NT2/D1 (cell line): ENCODE measurements around the gene KIF16B.
"Not testable (repeated sequence)": the region's sequence is repeated elsewhere in the genome, so short reads cannot be mapped to it uniquely, and the experiment has no call there.

ENCODE experiments used
- DNase-seq: peaks from one replicate; pipeline ENCODE4 v3.0.0-alpha.2; 2011; ENCODE audit warnings: low read depth, low spot score
- H3K27me3 ChIP-seq: 2 replicates; pipeline ENCODE4 v1.6.0; 2011; ENCODE audit warnings: mild to moderate bottlenecking; ENCODE audit not compliant: insufficient read length, insufficient read depth
- H3K36me3 ChIP-seq: 2 replicates; pipeline ENCODE4 v1.6.1; 2011; ENCODE audit warnings: mild to moderate bottlenecking, low read length, mixed read lengths; ENCODE audit not compliant: insufficient read depth, insufficient read length
- H3K4me1 ChIP-seq: 2 replicates; pipeline ENCODE4 v1.5.1; 2011; ENCODE audit not compliant: insufficient read depth, insufficient read length
- H3K4me3 ChIP-seq: 2 replicates; pipeline ENCODE4 v1.5.1; 2011; ENCODE audit warnings: low read depth; ENCODE audit not compliant: insufficient read length
- H3K9ac ChIP-seq: 2 replicates; pipeline ENCODE4 v1.6.0; 2011; ENCODE audit warnings: low read depth; ENCODE audit not compliant: insufficient read length
- H3K9me3 ChIP-seq: 2 replicates; pipeline ENCODE4 v1.5.1; 2011; ENCODE audit warnings: mild to moderate bottlenecking, low read length; ENCODE audit not compliant: insufficient read depth
- SUZ12 ChIP-seq: IDR thresholded peaks from 2 replicates; pipeline ENCODE4 v1.6.1; 2011; ENCODE audit not compliant: insufficient read length, insufficient read depth; ENCODE audit errors: extremely low read depth
- YY1 ChIP-seq: IDR thresholded peaks from 2 replicates; pipeline ENCODE4 v1.6.1; 2011; ENCODE audit not compliant: insufficient read length, insufficient read depth
- ZNF274 ChIP-seq: IDR thresholded peaks from 2 replicates; pipeline ENCODE4 v1.6.1; 2011; ENCODE audit warnings: mild to moderate bottlenecking, low read depth, low read length

The KIF16B gene

DNA sequence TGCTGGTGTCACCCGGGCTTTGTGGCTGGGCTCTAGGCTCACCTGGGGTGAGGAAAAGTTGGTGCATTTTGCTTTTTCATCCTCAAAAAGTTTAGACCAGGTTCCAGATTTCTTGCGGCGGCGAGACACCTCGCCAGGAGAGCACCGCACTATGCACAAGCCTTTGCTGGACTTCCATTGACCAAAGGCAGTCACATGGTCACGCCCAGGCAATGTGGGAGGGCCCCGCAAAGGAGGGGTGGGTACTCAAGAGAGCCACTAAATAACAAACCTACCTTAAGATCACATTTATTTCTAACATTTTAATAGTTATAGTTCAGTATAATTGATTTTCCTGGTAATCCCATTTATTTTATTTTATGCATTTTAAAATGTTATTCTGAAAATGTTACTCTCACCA, 3.0 kb upstream of the KIF16B start:
- H3K4me3 ChIP-seq, result no peak overlapping the region
- H3K9me3 ChIP-seq, result no peaks in the 10 kb centered on the region
- H3K36me3 ChIP-seq, result peaks cover 5% of the 10 kb centered on the region
- DNase-seq, result no peak
- H3K27me3 ChIP-seq, result no peaks in the 10 kb centered on the region
- H3K9ac ChIP-seq, result no peak overlapping the region
- TF ChIP-seq SUZ12 (no peak), YY1 (no peak), ZNF274 (no peak)
- H3K4me1 ChIP-seq, result peaks cover 3% of the 10 kb centered on the region

DNA sequence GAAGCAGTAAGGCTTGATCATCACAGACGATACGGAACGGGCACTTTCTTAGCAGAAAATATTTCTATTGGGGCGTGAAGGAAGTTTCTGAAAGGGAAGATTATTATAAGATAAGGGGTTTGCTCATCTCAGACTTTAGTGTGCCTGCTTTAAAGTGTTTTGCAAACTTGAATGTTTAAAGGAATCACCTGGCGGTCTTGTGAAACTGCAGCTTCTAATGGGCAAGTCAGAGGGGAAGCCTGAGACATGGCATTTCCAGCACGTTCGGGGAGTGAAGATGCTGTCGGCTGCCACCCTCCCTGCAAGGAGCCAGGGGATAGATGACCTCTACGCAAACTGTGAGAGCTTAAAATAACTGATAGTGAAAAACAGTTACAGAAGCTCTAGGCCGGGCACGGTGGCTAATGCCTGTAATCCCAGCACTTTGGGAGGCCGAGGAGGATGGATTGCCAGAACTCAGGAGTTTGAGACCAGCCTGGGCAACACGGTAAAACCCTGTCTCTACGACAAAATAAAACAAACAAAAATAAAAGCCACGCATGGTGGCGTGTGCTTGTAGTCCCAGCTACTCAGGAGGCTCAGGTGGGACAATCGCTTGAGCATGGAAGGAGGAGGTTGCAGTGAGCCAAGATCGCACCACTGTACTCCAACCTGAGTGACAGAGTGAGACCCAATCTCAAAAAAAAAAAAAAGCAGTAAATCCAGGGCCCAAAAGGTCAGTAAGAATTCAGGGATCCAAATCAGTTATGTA, 2.3 kb upstream of the KIF16B start:
- Histone ChIP-seq H3K36me3 (peaks cover 5% of the 10 kb centered on the region), H3K9me3 (no peaks in the 10 kb centered on the region), H3K27me3 (no peaks in the 10 kb centered on the region), H3K9ac (no peak overlapping the region), H3K4me3 (no peak overlapping the region), H3K4me1 (peaks cover 3% of the 10 kb centered on the region)
- DNase-seq, result no peak
- no peak for TF ChIP-seq SUZ12
- no peak for TF ChIP-seq YY1
- no peak for TF ChIP-seq ZNF274

DNA sequence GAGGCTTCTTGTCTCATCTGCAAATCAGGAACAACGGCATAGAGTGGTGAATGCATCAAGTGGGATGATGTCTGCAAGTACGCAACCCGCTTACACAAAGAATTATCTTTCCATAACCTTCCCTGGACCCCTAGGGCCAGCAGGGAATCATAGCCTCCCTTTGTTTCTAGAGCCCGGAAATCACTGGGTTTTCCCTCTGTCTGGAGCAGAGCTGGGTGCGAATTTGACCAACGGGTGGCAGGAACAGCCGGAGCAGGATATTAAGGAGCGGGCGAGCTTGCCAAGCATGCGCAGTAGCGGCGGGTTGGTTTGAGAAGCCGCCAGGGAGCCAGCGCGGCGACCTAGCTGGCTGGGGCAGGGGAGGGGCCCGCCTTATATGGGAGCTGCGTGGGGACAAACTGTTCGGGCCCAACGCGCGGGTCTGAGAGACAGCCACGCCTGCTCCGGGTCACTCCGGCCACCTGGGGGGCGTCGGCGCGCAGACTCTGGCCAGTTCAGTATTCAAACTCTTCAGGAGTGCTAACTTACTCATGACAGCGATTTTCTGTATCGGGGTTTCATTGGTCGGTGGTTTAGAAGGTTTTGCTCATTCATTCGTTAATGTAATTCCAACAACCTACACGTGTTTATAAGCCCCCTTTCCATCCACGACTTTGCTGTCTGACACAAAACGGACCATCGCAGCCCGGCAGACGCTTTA, 1.6 kb upstream of the KIF16B start:
- Histone ChIP-seq H3K9me3 (no peaks in the 10 kb centered on the region), H3K27me3 (no peaks in the 10 kb centered on the region), H3K4me3 (no peak overlapping the region), H3K9ac (no peak overlapping the region), H3K36me3 (peaks cover 5% of the 10 kb centered on the region), H3K4me1 (no peaks in the 10 kb centered on the region)
- TF ChIP-seq ZNF274, result no peak
- TF ChIP-seq YY1, result no peak
- TF ChIP-seq SUZ12, result no peak
- DNase-seq, result no peak

DNA sequence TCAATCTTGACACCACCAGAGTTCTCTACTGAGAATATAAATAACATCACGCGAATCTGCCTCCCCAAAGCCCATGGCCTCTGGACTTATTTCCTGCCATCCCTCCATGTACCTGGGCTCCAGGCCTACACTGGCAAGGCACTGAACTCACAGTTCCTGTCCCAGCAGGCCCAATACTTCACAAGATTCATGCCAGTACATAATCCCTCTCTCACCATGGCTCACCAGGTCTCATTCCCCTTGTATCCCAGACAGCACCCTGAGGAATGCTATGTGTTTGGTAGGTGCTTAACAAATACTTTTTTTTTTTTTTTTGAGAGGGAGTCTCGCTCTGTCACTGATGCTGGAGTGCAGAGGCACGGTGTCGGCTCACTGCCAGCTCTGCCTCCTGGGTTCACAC, 1.9 kb downstream of the KIF16B start:
- TF ChIP-seq ZNF274, result no peak
- no peak for TF ChIP-seq SUZ12
- no peak for TF ChIP-seq YY1
- Histone ChIP-seq H3K4me3 (no peak overlapping the region), H3K4me1 (no peaks in the 10 kb centered on the region), H3K9me3 (no peaks in the 10 kb centered on the region), H3K36me3 (peaks cover 5% of the 10 kb centered on the region), H3K9ac (no peak overlapping the region), H3K27me3 (no peaks in the 10 kb centered on the region)
- DNase-seq, result no peak

DNA sequence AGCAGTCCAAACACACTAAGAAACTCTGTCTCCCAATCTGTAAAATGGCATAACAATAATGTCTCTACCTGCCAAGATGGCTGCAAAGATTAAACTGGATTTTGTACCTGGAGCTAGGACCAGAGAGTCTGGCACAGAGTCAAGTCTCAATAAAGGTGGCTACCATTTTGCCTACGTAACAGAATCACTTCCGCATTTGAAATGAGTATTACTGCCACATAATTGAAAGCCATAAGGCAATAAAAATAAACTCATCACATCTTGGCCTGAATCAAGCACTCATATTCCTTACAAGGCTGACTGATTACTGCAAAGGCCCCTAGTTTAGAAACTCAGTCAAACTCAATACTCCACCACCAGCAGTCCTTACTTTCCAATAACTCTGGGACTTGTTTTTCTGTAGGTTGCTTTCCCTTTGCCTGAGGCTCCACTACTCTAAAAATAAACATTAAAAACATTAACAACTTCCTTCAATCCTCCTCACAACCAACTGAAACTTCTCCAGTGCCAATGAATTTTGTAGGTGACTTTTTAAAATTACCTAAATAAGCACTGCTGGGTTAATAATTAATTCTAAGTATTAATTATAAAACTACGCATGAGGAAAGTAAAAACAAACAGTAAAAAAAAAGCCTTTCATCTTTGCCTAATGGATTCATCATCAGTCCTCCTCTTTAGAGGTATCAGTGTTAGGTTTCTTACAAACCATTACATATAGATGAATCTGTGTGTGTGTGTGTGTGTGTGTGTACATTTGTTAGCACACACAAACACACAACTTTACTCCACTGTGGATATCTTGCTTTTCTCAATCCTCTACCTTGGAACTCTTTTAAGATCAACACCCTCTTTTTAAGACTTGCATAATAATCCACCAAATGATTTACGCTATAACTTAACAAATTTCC, 3.7 kb downstream of the KIF16B start:
- TF ChIP-seq YY1, result no peak
- no peak for TF ChIP-seq ZNF274
- TF ChIP-seq SUZ12, result no peak
- Histone ChIP-seq H3K4me1 (no peaks in the 10 kb centered on the region), H3K9me3 (no peaks in the 10 kb centered on the region), H3K4me3 (no peak overlapping the region), H3K27me3 (no peaks in the 10 kb centered on the region), H3K36me3 (peaks cover 3% of the 10 kb centered on the region), H3K9ac (no peak overlapping the region)
- no peak for DNase-seq

DNA sequence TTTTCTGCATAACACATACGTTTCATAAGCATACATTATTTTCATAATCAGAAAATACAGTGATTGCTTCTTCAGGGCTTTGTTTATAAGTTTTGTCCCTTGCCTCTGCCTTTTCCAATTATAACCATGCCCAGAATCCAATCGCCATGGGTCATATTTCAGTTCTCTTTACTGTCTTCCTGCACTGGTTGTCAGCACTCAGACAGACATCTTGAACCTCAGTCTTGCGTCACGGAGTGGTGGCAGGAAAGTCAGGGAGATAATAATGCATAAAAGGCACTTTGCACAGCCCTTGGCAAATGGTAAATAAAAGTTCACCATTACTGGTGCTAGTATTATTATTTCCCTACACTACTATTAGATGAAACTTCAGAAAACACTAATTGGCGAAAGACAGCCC, 7.2 kb downstream of the KIF16B start:
- no peaks in the 10 kb centered on the region for H3K27me3 ChIP-seq
- no peaks in the 10 kb centered on the region for H3K4me1 ChIP-seq
- H3K36me3 ChIP-seq, result no peaks in the 10 kb centered on the region
- TF ChIP-seq SUZ12 (no peak), YY1 (no peak)
- H3K9ac ChIP-seq, result no peak overlapping the region
- DNase-seq, result no peak
- H3K9me3 ChIP-seq, result no peaks in the 10 kb centered on the region
- no peak overlapping the region for H3K4me3 ChIP-seq

DNA sequence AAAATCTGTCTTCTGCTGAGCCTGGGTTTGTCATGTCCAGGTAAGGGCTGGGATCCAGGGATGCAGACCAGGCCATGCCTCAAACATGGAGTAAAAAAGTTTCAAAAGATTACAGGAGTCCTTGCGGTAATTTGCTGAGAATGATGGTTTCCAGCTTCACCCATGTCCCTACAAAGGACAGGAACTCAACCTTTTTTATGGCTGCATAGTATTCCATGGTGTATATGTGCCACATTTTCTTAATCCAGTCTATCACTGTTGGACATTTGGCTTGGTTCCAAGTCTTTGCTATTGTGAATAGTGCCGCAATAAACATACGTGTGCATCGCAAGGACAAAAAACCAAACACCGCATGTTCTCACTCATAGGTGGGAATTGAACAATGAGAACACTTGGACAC, 9.2 kb downstream of the KIF16B start:
- DNase-seq, H3K27me3 ChIP-seq, H3K4me1 ChIP-seq, H3K36me3 ChIP-seq, H3K9ac ChIP-seq, H3K9me3 ChIP-seq, H3K4me3 ChIP-seq: not testable (repeated sequence)
